AG04450 (cell line): ENCODE results near the gene ROBO1. TPM values are rescaled to one million over a fixed set of nuclear protein-coding genes. Genes with fewer than 3 reads are reported as not detected.

Source experiments
- CTCF ChIA-PET: fragments of 300-600, 350-600 bp; formaldehyde crosslinking; extraction: SDS; loops from one replicate; lab custom pipeline; 2022; ENCODE audit warnings: antibody characterized with exemption, inconsistent platforms; lab: Charles Lee
- POLR2A ChIA-PET: fragments of 350-600 bp; formaldehyde crosslinking; extraction: SDS; loops from one replicate; lab custom pipeline; 2021; ENCODE audit warnings: antibody characterized with exemption, inconsistent platforms; lab: Yijun Ruan, JAX
- DNase-seq: peaks from one replicate; pipeline ENCODE4 v3.0.0-alpha.2; 2011; ENCODE audit warnings: low read depth, low spot score
- H3K27ac ChIP-seq: one replicate; pipeline ENCODE4 v1.5.1; 2012; ENCODE audit warnings: low read depth, low read length, control low read depth
- H3K27me3 ChIP-seq: one replicate; pipeline ENCODE4 v1.6.0; 2012; ENCODE audit warnings: low read length; ENCODE audit not compliant: control insufficient read depth, insufficient read depth
- H3K4me3 ChIP-seq: 2 replicates; pipeline ENCODE4 v1.5.1; 2011; ENCODE audit warnings: mild to moderate bottlenecking, low read depth, low read length, control low read depth
- H3K9me3 ChIP-seq: 2 replicates; pipeline ENCODE4 v1.5.1; 2012; ENCODE audit warnings: low read length; ENCODE audit not compliant: control insufficient read depth, insufficient read depth
- CTCF ChIP-seq: IDR thresholded peaks from 2 replicates; pipeline ENCODE4 v1.5.1; 2011; ENCODE audit warnings: low read depth, low read length, control low read depth, inconsistent platforms
- polyA plus RNA-seq: library from polyadenylated mRNA; depleted of rRNA; stranded (reverse); fragments of >200 nt; gene quantifications from 2 replicates; pipeline ENCODE4 v1.2.3, GENCODE V29; 2011

Gene ROBO1
- polyA plus RNA-seq, 1 experiment = 66.0 TPM

- Histone ChIP-seq H3K4me3 (no peak overlapping the region), H3K27ac (no peak overlapping the region), H3K9me3 (no peaks in the 10 kb centered on the region), H3K27me3 (no peaks in the 10 kb centered on the region)
- TF ChIP-seq CTCF = no peak
- POLR2A ChIA-PET = no interaction called here
- CTCF ChIA-PET = interaction anchor here (1.1 kb wide), 1 partner anchor 13 kb away, joined by 3 read pairs; no protein-coding TSS in a partner anchor
- no peak for DNase-seq
These were observed 761.7 kb downstream of the ROBO1 start for GRCh38 chr3:79006077-79006476.

- TF ChIP-seq CTCF = no peak
- ChIA-PET POLR2A (no interaction called here), CTCF (interaction anchor here (0.8 to 0.9 kb wide), 2 partner anchors 17 to 155 kb away, joined by 3 to 5 read pairs; no protein-coding TSS in a partner anchor)
- Histone ChIP-seq H3K4me3 (no peak overlapping the region), H3K27me3 (no peaks in the 10 kb centered on the region), H3K9me3 (no peaks in the 10 kb centered on the region), H3K27ac (no peak overlapping the region)
- no peak for DNase-seq
These were observed 762.7 kb downstream of the ROBO1 start for GRCh38 chr3:79005084-79005483.

- Histone ChIP-seq H3K27me3 (no peaks in the 10 kb centered on the region), H3K27ac (no peak overlapping the region), H3K4me3 (no peak overlapping the region), H3K9me3 (no peaks in the 10 kb centered on the region)
- CTCF ChIA-PET = interaction anchor here (1.4 kb wide), 1 partner anchor 21 kb away, joined by 3 read pairs; no protein-coding TSS in a partner anchor
- TF ChIP-seq CTCF = 0 out of 2 replicates have a peak, but pooled peaks have one; percentile 1
- POLR2A ChIA-PET = no interaction called here
- no peak for DNase-seq
These were observed 763.8 kb downstream of the ROBO1 start for GRCh38 chr3:79003994-79004393.

- Histone ChIP-seq H3K27me3 (no peaks in the 10 kb centered on the region), H3K27ac (no peak overlapping the region), H3K9me3 (no peaks in the 10 kb centered on the region), H3K4me3 (no peak overlapping the region)
- TF ChIP-seq CTCF = no peak
- DNase-seq = no peak
- ChIA-PET POLR2A (no interaction called here), CTCF (interaction anchor here (0.5 to 1.4 kb wide), 3 partner anchors 22 to 120 kb away, joined by 3 to 8 read pairs (median 3); no protein-coding TSS in a partner anchor)
These were observed 765.1 kb downstream of the ROBO1 start for GRCh38 chr3:79002465-79003372.

GRCh38 chr3:79001255-79001654 lies 766.5 kb downstream of the ROBO1 start:
- no peaks in the 10 kb centered on the region for H3K27me3 ChIP-seq
- DNase-seq = no peak
- no peak for TF ChIP-seq CTCF
- no peaks in the 10 kb centered on the region for H3K9me3 ChIP-seq
- ChIA-PET POLR2A (no interaction called here), CTCF (interaction anchor here (0.7 to 1.4 kb wide), 2 partner anchors 15 to 29 kb away, joined by 3 read pairs; no protein-coding TSS in a partner anchor)
- H3K27ac ChIP-seq = no peak overlapping the region
- H3K4me3 ChIP-seq = no peak overlapping the region
